BLaER1 treated with 17β-estradiol and CSF1 and Interleukin-3, amounts not matched to agents 10 nM and 100 nM (cell line): Measurements from ENCODE around the gene RFESD.
"Not testable (repeated sequence)": the region's sequence is repeated elsewhere in the genome, so short reads cannot be mapped to it uniquely, and the experiment has no call there.

Source experiments
- H3K27ac ChIP-seq, 11 experiments: shearing (Covaris generic); formaldehyde crosslinking; 2 replicates each; pipeline ENCODE4 v1.8.1; 2022
- H3K27me3 ChIP-seq, 11 experiments: shearing (Covaris generic); formaldehyde crosslinking; 2 replicates each; pipeline ENCODE4 v1.8.1; 2022
- H3K36me3 ChIP-seq, 11 experiments: shearing (Covaris generic); formaldehyde crosslinking; 2 replicates each; pipeline ENCODE4 v1.8.1; 2022
- H3K4me1 ChIP-seq, 10 experiments: shearing (Covaris generic); formaldehyde crosslinking; 2 replicates each; pipeline ENCODE4 v1.8.1; 2022
- H3K4me2 ChIP-seq, 11 experiments: shearing (Covaris generic); formaldehyde crosslinking; 2 replicates each; pipeline ENCODE4 v1.8.1; 2022
- H3K4me3 ChIP-seq, 10 experiments: shearing (Covaris generic); formaldehyde crosslinking; 2 replicates each; pipeline ENCODE4 v1.8.1; 2022
- H3K9ac ChIP-seq, 11 experiments: shearing (Covaris generic); formaldehyde crosslinking; 2 replicates each; pipeline ENCODE4 v1.8.1; 2022
- H3K9me3 ChIP-seq, 11 experiments: shearing (Covaris generic); formaldehyde crosslinking; replicated peaks in 1 of 11; 2 replicates each; pipeline ENCODE4 v1.8.1; 2022
- H4K20me1 ChIP-seq, 11 experiments: shearing (Covaris generic); formaldehyde crosslinking; 2 replicates each; pipeline ENCODE4 v1.8.1; 2022
- Cebpa-rat ChIP-seq, 11 experiments: shearing (Covaris generic); IDR thresholded peaks; 2 replicates each; pipeline ENCODE4 v1.8.1; 2022

Gene RFESD

DNA sequence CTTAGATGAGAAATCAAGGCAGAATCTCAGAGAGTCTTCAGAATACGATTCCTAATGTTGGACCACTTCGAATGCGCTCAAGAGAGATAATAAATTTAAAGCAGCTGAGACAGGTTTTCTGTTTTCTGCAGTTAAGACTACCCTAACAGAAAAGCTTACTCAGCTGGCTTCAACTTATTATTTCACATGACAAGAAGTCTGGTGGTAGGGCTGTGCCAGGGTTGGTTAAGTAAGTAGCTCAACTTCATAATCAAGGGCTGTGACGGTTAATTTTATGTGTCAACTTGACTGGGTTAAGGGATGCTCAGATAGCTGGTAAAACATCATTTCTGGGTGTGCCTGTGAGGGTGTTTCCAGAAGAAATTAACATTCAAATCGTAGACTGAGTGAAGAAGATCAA, 22.9 kb upstream of the RFESD start:
- Histone ChIP-seq H3K27me3 (peaks cover 13 to 27% (median 18%) of the 10 kb centered on the region in 11 experiments; a peak in 21 of 22 replicates), H3K4me1 (peaks cover 39 to 58% (median 51%) of the 10 kb centered on the region in 10 experiments), H3K4me3 (no peak overlapping the region), H3K9ac (no peak overlapping the region), H3K9me3 (peaks cover 0 to 7% (median 0%) of the 10 kb centered on the region in 11 experiments; a peak in 5 of 22 replicates), H3K4me2 (peak overlapping the region in 3 of 11 experiments; percentile 93 to 99 (median 98); a peak in 3 of 22 replicates), H3K27ac (no peak overlapping the region), H3K36me3 (no peaks in the 10 kb centered on the region), H4K20me1 (no peaks in the 10 kb centered on the region)
- no peak for TF ChIP-seq Cebpa-rat (IDR thresholded peaks at IDR 0.05)

DNA sequence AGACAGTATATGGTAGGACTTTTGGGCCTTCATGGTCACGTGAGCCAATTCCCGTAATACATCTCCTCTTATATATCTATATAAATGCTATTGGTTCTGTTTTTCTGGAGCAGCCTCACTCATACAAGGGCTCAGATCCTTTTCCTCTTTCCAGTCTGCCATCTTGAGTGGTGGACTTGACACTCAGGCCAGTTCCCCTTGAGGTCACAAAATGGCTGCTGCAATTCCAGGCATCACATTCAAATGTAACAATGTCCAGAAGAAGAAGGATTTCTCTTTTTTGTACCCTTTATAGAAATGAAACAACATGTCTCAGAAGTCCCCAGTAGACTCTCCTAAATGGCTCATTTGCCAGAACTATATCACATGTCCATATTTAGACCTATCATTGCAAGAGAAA, 22.2 kb upstream of the RFESD start:
- Histone ChIP-seq H3K9ac (no peak overlapping the region), H3K27me3 (peaks cover 10 to 21% (median 12%) of the 10 kb centered on the region in 11 experiments; a peak in 21 of 22 replicates), H4K20me1 (no peaks in the 10 kb centered on the region), H3K4me1 (peaks cover 39 to 58% (median 47%) of the 10 kb centered on the region in 10 experiments), H3K4me3 (no peak overlapping the region), H3K4me2 (no peak overlapping the region), H3K36me3 (no peaks in the 10 kb centered on the region), H3K9me3 (peaks cover 0 to 11% (median 0%) of the 10 kb centered on the region in 11 experiments; a peak in 5 of 22 replicates), H3K27ac (no peak overlapping the region)
- TF ChIP-seq Cebpa-rat (IDR thresholded peaks at IDR 0.05) = no peak

DNA sequence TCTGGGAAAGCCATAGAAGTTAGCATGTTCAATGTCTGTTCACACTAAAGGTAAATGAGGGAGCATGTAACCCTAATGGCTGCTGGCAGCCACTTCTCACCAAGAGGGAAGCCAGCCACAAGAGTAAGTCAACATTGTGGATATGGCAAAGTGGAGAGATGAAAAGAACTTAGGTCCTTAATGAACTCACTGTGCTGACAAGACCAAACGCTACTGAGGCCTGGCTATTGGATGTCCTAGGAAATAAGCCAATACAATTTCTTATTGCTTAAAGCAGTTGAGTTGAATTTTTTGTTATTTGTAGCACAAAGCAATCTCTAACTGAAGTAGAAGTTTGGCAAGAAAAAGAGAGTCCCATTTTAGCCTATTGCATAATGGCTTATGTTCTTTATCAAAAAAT, 19.9 kb upstream of the RFESD start:
- H3K36me3 ChIP-seq = no peaks in the 10 kb centered on the region
- no peaks in the 10 kb centered on the region; a peak in 1 of 22 replicates for H3K27me3 ChIP-seq
- TF ChIP-seq Cebpa-rat (IDR thresholded peaks at IDR 0.05) = no peak
- no peak overlapping the region for H3K9ac ChIP-seq
- no peaks in the 10 kb centered on the region for H4K20me1 ChIP-seq
- no peak overlapping the region for H3K4me2 ChIP-seq
- no peak overlapping the region for H3K27ac ChIP-seq
- peaks cover 26 to 58% (median 46%) of the 10 kb centered on the region in 10 experiments for H3K4me1 ChIP-seq
- H3K9me3 ChIP-seq = peaks cover 0 to 11% (median 4%) of the 10 kb centered on the region in 11 experiments; a peak in 6 of 22 replicates
- no peak overlapping the region for H3K4me3 ChIP-seq

DNA sequence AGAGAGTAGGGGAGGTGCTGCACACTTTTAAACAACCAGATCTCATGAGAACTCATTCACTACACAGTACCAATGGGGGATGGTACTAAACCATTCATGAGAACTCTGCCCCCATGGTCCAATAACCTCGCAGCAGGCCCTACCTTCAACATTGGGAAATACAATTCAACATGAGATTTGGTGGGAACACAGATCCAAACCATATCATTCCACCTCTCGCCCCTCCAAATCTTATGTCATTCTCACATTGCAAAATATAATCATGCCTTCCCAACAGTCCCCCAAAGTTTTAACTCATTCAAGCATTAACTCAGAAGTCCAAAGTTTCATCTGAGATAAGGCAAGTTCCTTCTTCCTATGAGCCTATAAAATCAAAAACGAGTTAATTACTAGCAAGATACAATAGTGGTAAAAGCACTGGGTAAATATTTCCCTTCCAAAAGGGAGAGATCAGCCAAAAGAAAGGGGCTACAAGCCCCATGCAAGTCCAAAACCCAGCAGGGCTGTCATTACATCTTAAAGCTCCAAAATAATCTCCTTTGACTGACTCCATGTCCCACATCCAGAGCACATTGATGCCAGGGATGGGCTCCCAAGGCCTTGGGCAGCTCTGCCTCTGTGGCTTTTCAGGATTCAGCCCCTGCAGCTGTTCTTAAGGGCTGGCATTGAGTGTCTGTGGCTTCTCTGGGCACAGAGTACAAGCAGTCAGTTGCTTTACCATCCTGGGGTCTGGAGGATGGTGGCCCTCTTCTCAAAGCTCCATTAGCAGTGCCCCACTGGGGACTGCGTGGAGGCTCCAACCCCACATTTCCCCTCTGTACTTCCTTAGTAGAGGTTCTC, 18.4 kb upstream of the RFESD start:
- TF ChIP-seq Cebpa-rat (IDR thresholded peaks at IDR 0.05) = no peak
- Histone ChIP-seq H3K4me1 (peaks cover 20 to 50% (median 39%) of the 10 kb centered on the region in 10 experiments), H3K27ac (no peak overlapping the region), H3K4me2 (peak overlapping the region in 7 of 11 experiments; percentile 18 to 62 (median 33); a peak in 11 of 22 replicates), H3K9me3 (peaks cover 0 to 19% (median 10%) of the 10 kb centered on the region in 11 experiments; a peak in 11 of 22 replicates), H3K9ac (no peak overlapping the region), H4K20me1 (no peaks in the 10 kb centered on the region), H3K36me3 (no peaks in the 10 kb centered on the region), H3K27me3 (no peaks in the 10 kb centered on the region), H3K4me3 (no peak overlapping the region)

DNA sequence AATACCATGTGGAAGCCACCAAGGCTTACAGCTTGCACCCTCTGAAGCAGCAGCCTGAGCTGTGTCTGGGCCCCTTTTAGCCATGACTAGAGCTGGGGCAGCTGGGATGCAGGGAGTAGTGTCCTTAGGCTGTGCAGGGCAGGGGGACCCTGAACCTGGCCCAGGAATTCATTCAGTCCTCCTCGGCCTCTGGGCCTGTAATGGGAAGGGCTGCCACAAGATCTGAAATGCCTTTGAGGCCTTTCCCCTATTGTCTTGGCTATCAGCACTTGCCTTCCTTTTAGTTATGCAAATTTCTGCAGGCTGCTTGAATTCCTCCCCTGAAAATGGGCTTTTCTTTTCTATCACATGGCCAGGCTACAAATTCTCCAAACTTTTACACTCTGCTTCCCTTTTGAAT, 17.6 kb upstream of the RFESD start:
- Histone ChIP-seq H3K9me3 (peaks cover 0 to 19% (median 10%) of the 10 kb centered on the region in 11 experiments; a peak in 11 of 22 replicates), H3K9ac (no peak overlapping the region), H3K4me3 (no peak overlapping the region), H3K36me3 (no peaks in the 10 kb centered on the region), H4K20me1 (no peaks in the 10 kb centered on the region), H3K4me2 (peak overlapping the region in 7 of 11 experiments; percentile 18 to 62 (median 33); a peak in 10 of 22 replicates), H3K27me3 (no peaks in the 10 kb centered on the region), H3K27ac (no peak overlapping the region), H3K4me1 (peaks cover 17 to 44% (median 36%) of the 10 kb centered on the region in 10 experiments; a peak in 19 of 20 replicates)
- no peak for TF ChIP-seq Cebpa-rat (IDR thresholded peaks at IDR 0.05)

DNA sequence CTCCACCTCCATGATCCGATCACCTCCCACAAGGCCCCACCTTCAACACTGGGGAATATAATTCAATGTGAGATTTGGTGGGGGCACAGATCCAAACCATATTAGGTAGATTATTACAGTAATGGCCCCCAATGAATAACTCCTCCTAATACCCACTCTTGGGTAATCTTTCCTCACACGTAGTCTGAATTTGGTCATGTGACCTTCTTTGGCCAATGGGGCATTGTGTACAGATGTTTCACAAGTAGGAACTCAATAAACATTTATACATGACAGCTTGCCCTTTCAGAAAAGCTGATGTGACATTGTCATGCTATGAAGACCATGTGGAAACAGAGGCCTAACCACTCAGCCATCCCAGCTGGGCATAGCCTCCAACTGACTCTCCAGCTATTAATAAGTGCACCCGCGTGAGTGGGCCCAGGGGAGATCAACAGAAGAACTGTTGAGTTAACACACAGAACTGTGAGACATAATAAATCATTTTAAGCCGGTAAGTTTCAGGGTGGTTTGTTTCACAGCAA, 16.1 kb upstream of the RFESD start:
- peaks cover 0 to 19% (median 10%) of the 10 kb centered on the region in 11 experiments; a peak in 11 of 22 replicates for H3K9me3 ChIP-seq
- no peak for TF ChIP-seq Cebpa-rat (IDR thresholded peaks at IDR 0.05)
- no peak overlapping the region for H3K9ac ChIP-seq
- H3K27me3 ChIP-seq = no peaks in the 10 kb centered on the region
- peak overlapping the region in 3 of 11 experiments; percentile 1 to 33 (median 7); a peak in 1 of 22 replicates for H3K27ac ChIP-seq
- no peaks in the 10 kb centered on the region for H3K36me3 ChIP-seq
- peaks cover 17 to 44% (median 36%) of the 10 kb centered on the region in 10 experiments; a peak in 19 of 20 replicates for H3K4me1 ChIP-seq
- no peaks in the 10 kb centered on the region for H4K20me1 ChIP-seq
- H3K4me2 ChIP-seq = peak overlapping the region in 10 of 11 experiments; percentile 0 to 69 (median 58); a peak in 17 of 22 replicates
- no peak overlapping the region for H3K4me3 ChIP-seq

DNA sequence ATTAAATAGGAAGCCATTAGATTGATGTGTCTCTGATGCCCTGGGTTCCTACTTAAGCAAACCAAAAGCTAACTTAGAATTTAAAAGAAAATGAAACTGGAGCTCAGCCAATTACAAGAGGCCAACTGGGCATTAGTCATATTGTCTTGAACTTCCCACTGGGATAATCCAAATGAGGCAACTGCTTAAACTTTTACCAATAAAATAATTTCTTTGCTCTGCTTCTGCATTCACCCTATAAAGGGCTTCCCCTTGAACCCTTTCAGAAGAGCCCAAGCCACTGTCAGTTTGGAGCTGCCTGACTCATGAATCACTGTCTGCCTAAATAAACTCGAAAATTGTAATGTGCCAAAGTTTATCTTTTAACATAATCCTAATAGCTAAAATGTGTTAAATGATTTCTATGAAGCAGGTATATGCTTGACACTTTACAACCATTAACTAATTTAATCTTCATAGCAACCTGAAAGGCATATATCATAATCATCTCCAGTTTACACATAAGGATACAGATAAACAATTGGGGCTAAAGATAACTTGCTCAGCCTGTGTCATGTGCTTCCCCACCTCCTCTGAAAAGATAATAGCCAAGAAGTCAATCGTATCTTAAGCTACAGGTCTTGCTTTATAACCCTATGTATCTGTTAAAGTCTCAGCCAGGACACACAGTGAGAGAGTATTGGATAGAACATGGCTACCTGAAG, 15.2 kb upstream of the RFESD start:
- Histone ChIP-seq H3K36me3 (no peaks in the 10 kb centered on the region), H3K4me3 (no peak overlapping the region)
- no peak for TF ChIP-seq Cebpa-rat (IDR thresholded peaks at IDR 0.05)

DNA sequence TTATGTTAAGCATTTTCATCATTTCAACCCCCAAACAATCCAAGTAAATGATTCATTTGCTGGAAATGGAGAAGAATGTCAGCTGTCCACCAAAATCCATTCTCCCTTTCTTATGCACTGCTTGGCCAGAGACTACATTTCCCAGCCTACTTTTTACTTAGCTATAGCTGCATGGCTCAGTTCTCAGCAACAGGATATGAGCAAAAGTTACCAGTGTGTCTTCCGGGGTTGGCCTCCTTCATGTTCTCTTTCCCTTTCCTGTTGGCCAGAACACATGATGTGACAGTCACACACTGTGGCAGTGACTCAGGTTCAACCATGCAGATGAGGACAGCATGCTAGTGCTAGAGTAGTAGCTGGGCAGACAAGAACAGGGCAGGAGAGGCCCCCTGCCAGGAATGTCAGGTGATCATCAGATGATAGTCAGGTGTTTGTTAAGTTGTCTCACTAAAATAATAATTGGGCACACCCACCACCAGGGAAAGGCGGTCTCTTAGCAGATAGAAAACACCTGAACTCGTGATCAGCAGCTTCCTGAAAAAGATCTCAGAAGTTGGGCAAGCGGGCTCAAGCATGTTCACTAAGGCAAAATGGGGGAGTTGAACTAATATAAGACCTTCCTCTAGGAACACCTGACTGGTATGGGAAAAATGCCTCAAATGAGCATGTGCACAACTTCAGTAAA, 14.4 kb upstream of the RFESD start:
- Histone ChIP-seq H3K9me3 (peaks cover 0 to 19% (median 10%) of the 10 kb centered on the region in 11 experiments; a peak in 11 of 22 replicates), H4K20me1 (no peaks in the 10 kb centered on the region), H3K27me3 (no peaks in the 10 kb centered on the region), H3K36me3 (no peaks in the 10 kb centered on the region), H3K9ac (no peak overlapping the region), H3K4me3 (no peak overlapping the region), H3K27ac (peak overlapping the region in 10 of 11 experiments; percentile 18 to 64 (median 44); a peak in 15 of 22 replicates), H3K4me2 (peak overlapping the region; percentile 19 to 69 (median 57); a peak in 20 of 22 replicates), H3K4me1 (peaks cover 17 to 44% (median 36%) of the 10 kb centered on the region in 10 experiments; a peak in 19 of 20 replicates)
- no peak for TF ChIP-seq Cebpa-rat (IDR thresholded peaks at IDR 0.05)

More for the DNA sequence above, 15.2 kb upstream of the RFESD start:
- peaks cover 0 to 19% (median 10%) of the 10 kb centered on the region in 11 experiments; a peak in 11 of 22 replicates for H3K9me3 ChIP-seq
- no peaks in the 10 kb centered on the region for H3K27me3 ChIP-seq
- H3K9ac ChIP-seq = no peak overlapping the region
- peak overlapping the region in 5 of 11 experiments; percentile 7 to 44 (median 22); a peak in 4 of 22 replicates for H3K27ac ChIP-seq
- no peaks in the 10 kb centered on the region for H4K20me1 ChIP-seq
- peak overlapping the region; percentile 19 to 69 (median 57); a peak in 20 of 22 replicates for H3K4me2 ChIP-seq
- H3K4me1 ChIP-seq = peaks cover 17 to 44% (median 36%) of the 10 kb centered on the region in 10 experiments; a peak in 19 of 20 replicates

DNA sequence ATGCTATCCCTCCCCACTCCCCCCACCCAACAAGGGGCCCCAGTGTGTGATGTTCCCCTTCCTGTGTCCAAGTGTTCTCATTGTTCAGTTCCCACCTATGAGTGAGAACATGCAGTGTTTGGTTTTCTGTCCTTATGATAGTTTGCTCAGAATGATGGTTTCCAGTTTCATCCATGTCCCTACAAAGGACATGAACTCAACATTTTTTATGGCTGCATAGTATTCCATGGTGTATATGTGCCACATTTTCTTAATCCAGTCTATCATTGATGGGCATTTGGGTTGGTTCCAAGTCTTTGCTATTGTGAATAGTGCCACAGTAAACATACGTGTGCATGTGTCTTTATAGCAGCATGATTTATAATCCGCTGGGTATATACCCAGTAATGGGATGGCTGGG, 13.6 kb upstream of the RFESD start:
- H3K9ac ChIP-seq, H3K27ac ChIP-seq, H3K36me3 ChIP-seq, H4K20me1 ChIP-seq, H3K4me3 ChIP-seq, H3K27me3 ChIP-seq, H3K4me2 ChIP-seq: not testable (repeated sequence)
- peaks cover 0 to 19% (median 10%) of the 10 kb centered on the region in 11 experiments; a peak in 11 of 22 replicates for H3K9me3 ChIP-seq
- peaks cover 17 to 44% (median 36%) of the 10 kb centered on the region in 10 experiments; a peak in 19 of 20 replicates for H3K4me1 ChIP-seq
